IMR-90 (cell line): Measurements from ENCODE around the gene CLMP. TPM values are rescaled to one million over a fixed set of nuclear protein-coding genes. Genes with fewer than 3 reads are reported as not detected.

Experiments used
- ATAC-seq: fragments of 200-7000 bp; cut with Tn5 transposase; 2 replicates; pipeline ENCODE4 v1.9.1; 2020; ENCODE audit warnings: low read depth, mild to moderate bottlenecking, moderate library complexity
- BruUV-seq: library from RNA; stranded (reverse); fragments of 400-500 nt; replicated peaks from 2 replicates; lab custom pipeline; 2021; lab: Mats Ljungman, UMichigan
- CTCF ChIA-PET: fragments of 300-600 bp; formaldehyde crosslinking; extraction: SDS; loops from one replicate; lab custom pipeline; 2021; ENCODE audit warnings: antibody characterized with exemption; lab: Yijun Ruan, JAX
- POLR2A ChIA-PET: fragments of 300-600 bp; sonication (Branson Sonifier 250); formaldehyde crosslinking; loops from one replicate; lab custom pipeline; 2022; ENCODE audit warnings: antibody characterized with exemption; ENCODE audit not compliant: unreplicated experiment; lab: Charles Lee
- DNase-seq: peaks from one replicate; pipeline ENCODE4 v3.0.0; 2013
- H2AFZ ChIP-seq: replicated peaks from 2 replicates; pipeline ENCODE3; 2013; ENCODE audit warnings: low read length, mild to moderate bottlenecking; ENCODE audit not compliant: poor library complexity
- H2AK5ac ChIP-seq: 2 replicates; pipeline ENCODE4 v1.6.1; 2013; ENCODE audit warnings: low read depth, low read length, inconsistent platforms
- H2AK9ac ChIP-seq: replicated peaks from 2 replicates; pipeline ENCODE3; 2013; ENCODE audit warnings: mild to moderate bottlenecking, low read depth, low read length, moderate library complexity; ENCODE audit not compliant: poor library complexity
- H2BK120ac ChIP-seq: 2 replicates; pipeline ENCODE4 v1.6.1; 2013; ENCODE audit warnings: low read depth, low read length, inconsistent platforms
- H2BK15ac ChIP-seq: 3 replicates; pipeline ENCODE4 v1.6.1; 2013; ENCODE audit warnings: low read depth, low read length, inconsistent platforms
- H2BK20ac ChIP-seq: 2 replicates; pipeline ENCODE4 v1.6.1; 2013; ENCODE audit warnings: low read depth, mild to moderate bottlenecking, inconsistent platforms, low read length, moderate library complexity
- H2BK5ac ChIP-seq: 2 replicates; pipeline ENCODE4 v1.6.1; 2013; ENCODE audit warnings: mild to moderate bottlenecking, low read depth, low read length, inconsistent platforms; ENCODE audit not compliant: poor library complexity, severe bottlenecking
- H3K14ac ChIP-seq: replicated peaks from 2 replicates; pipeline ENCODE4 v1.6.1; 2013; ENCODE audit warnings: low read depth, low read length, inconsistent platforms
- H3K18ac ChIP-seq: 2 replicates; pipeline ENCODE4 v1.6.1; 2013; ENCODE audit warnings: low read depth, low read length, control low read depth
- H3K23ac ChIP-seq: 2 replicates; pipeline ENCODE4 v1.6.1; 2013; ENCODE audit warnings: low read depth, low read length, inconsistent platforms
- H3K27ac ChIP-seq: 2 replicates; pipeline ENCODE4 v1.5.1; 2013; ENCODE audit warnings: mild to moderate bottlenecking, control low read depth, low read length; ENCODE audit not compliant: insufficient read depth
- H3K27me3 ChIP-seq: 2 replicates; pipeline ENCODE4 v1.6.1; 2013; ENCODE audit warnings: low read length; ENCODE audit not compliant: control insufficient read depth, insufficient read depth
- H3K36me3 ChIP-seq: 2 replicates; pipeline ENCODE4 v1.6.1; 2013; ENCODE audit warnings: low read length, mixed read lengths; ENCODE audit not compliant: control insufficient read depth, insufficient read depth
- H3K4ac ChIP-seq: 2 replicates; pipeline ENCODE4 v1.6.1; 2013; ENCODE audit warnings: low read depth, low read length, inconsistent platforms
- H3K4me1 ChIP-seq: 2 replicates; pipeline ENCODE4 v1.6.1; 2013; ENCODE audit warnings: low read length, mixed read lengths; ENCODE audit not compliant: control insufficient read depth, insufficient read depth
- H3K4me2 ChIP-seq: 2 replicates; pipeline ENCODE4 v1.6.1; 2013; ENCODE audit warnings: low read depth, mild to moderate bottlenecking, control low read depth, low read length, moderate library complexity
- H3K4me3 ChIP-seq: 2 replicates; pipeline ENCODE4 v1.5.1; 2013; ENCODE audit warnings: low read depth, mild to moderate bottlenecking, control low read depth, low read length, moderate library complexity; ENCODE audit not compliant: insufficient read depth
- H3K56ac ChIP-seq: 2 replicates; pipeline ENCODE4 v1.6.1; 2013; ENCODE audit warnings: low read length, inconsistent platforms; ENCODE audit not compliant: insufficient read depth; ENCODE audit errors: extremely low read depth
- H3K79me1 ChIP-seq, 2 experiments: 2 replicates each; pipeline ENCODE4 v1.6.1; 2013; ENCODE audit warnings: low read length in 2 of 2, inconsistent platforms in 1 of 2, low read depth in 1 of 2
- H3K9ac ChIP-seq: 2 replicates; pipeline ENCODE4 v1.6.1; 2013; ENCODE audit warnings: low read depth, low read length, control low read depth
- H3K9me1 ChIP-seq: 2 replicates; pipeline ENCODE4 v1.6.1; 2013; ENCODE audit warnings: low read length, inconsistent platforms; ENCODE audit not compliant: insufficient read depth
- H3K9me3 ChIP-seq: 2 replicates; pipeline ENCODE4 v1.6.1; 2013; ENCODE audit warnings: low read length; ENCODE audit not compliant: control insufficient read depth, insufficient read depth
- H4K20me1 ChIP-seq: 2 replicates; pipeline ENCODE4 v1.6.1; 2013; ENCODE audit warnings: low read length, inconsistent platforms; ENCODE audit not compliant: insufficient read depth
- H4K5ac ChIP-seq: 2 replicates; pipeline ENCODE4 v1.6.1; 2013; ENCODE audit warnings: mild to moderate bottlenecking, low read depth, low read length, control low read depth
- H4K8ac ChIP-seq, 2 experiments: 2 replicates each; pipeline ENCODE4 v1.6.1; 2013; ENCODE audit warnings: low read depth in 2 of 2, low read length in 2 of 2, control low read depth in 1 of 2, inconsistent platforms in 1 of 2
- H4K91ac ChIP-seq: 2 replicates; pipeline ENCODE4 v1.6.1; 2013; ENCODE audit warnings: low read depth, low read length, inconsistent platforms; ENCODE audit not compliant: insufficient read depth
- CEBPB ChIP-seq: IDR thresholded peaks from 2 replicates; pipeline ENCODE4 v1.6.1; 2012; ENCODE audit warnings: low read depth, low read length, improper control_type of control experiment
- ELK1 ChIP-seq: fragments of 150-350 bp; IDR thresholded peaks from 2 replicates; pipeline ENCODE4 v1.6.1; 2016; ENCODE audit warnings: low read depth, mild to moderate bottlenecking, low read length, moderate library complexity, borderline replicate concordance
- MAFK ChIP-seq: IDR thresholded peaks from 2 replicates; pipeline ENCODE4 v1.6.1; 2012; ENCODE audit warnings: low read depth, low read length, improper control_type of control experiment
- RAD21 ChIP-seq: IDR thresholded peaks from 2 replicates; pipeline ENCODE4 v1.6.1; 2012; ENCODE audit warnings: low read length, improper control_type of control experiment
- RCOR1 ChIP-seq: IDR thresholded peaks from 2 replicates; pipeline ENCODE4 v1.6.1; 2012; ENCODE audit warnings: mild to moderate bottlenecking, low read length, improper control_type of control experiment; ENCODE audit not compliant: insufficient replicate concordance
- WGBS, 2 experiments: methylation state at CpG; one replicate each; pipeline versions ENCODE4 v1.1.5 to v1.1.7; 2013; ENCODE audit warnings: missing lambda C conversion rate in 2 of 2; ENCODE audit not compliant: insufficient read length in 1 of 2; ENCODE audit errors: extremely low coverage in 2 of 2; 5-methylcytosine and 5-hydroxymethylcytosine counted together
- dilution Hi-C: fragments of 300-500 bp; cut with HindIII; formaldehyde crosslinking; loops from one replicate; pipeline ENCODE4 v1.14.3; 2018; ENCODE audit warnings: low sequenced_read_pairs; ENCODE audit not compliant: unreplicated experiment
- in situ Hi-C: fragments of 300-500 bp; cut with MboI; formaldehyde crosslinking; loops from 3 replicates; pipeline ENCODE4 v1.14.3; 2019; ENCODE audit warnings: low sequenced_read_pairs, inconsistent platforms, mixed read lengths
- intact Hi-C: fragments of 100-400 bp; cut with micrococcal nuclease; formaldehyde crosslinking; loops from 2 replicates; pipeline ENCODE4 v1.10.0; 2022
- polyA plus RNA-seq, 3 experiments: library from polyadenylated mRNA; depleted of rRNA; stranded (reverse); fragments of >200 nt; gene quantifications; 2 replicates each; pipeline ENCODE4 v1.2.3, GENCODE V29; 2012; ENCODE audit warnings: low replicate concordance in 1 of 3
- total RNA-seq: library from RNA; depleted of rRNA; stranded (reverse); fragments of >200 nt; gene quantifications from 2 replicates; pipeline ENCODE4 v1.2.3, GENCODE V29; 2012

Gene CLMP
- total and polyA plus RNA-seq, 2 of the 4 experiments (the other 2 are of a cell fraction): 54.7 to 95.7 TPM

GRCh38 chr11:123084454-123084853, 110.6 kb downstream of the CLMP start:
- no peak overlapping the region for H4K91ac ChIP-seq
- ATAC-seq: no peak
- H3K4me1 ChIP-seq: peaks cover 5% of the 10 kb centered on the region
- H3K56ac ChIP-seq: no peak overlapping the region
- no peak overlapping the region; the same call in 1 of the 2 replicates for H2AK5ac ChIP-seq
- H3K27ac ChIP-seq: peak overlapping the region; percentile 17; the same call in 1 of the 2 replicates
- no peak for DNase-seq
- in situ Hi-C loops: no loop called here
- intact Hi-C loops: no loop called here
- no peak overlapping the region for H2BK5ac ChIP-seq
- H2AFZ ChIP-seq: no peak overlapping the region
- H3K9me1 ChIP-seq: peaks cover 6% of the 10 kb centered on the region
- H3K79me1 ChIP-seq: peaks cover 25 to 45% of the 10 kb centered on the region in 2 experiments
- ChIA-PET CTCF (no interaction called here), POLR2A (interaction anchor here (1.3 kb wide), 1 partner anchor 22 kb away, joined by 7 read pairs; the partner anchor contains the start of gene HSPA8)
- H3K4me3 ChIP-seq: no peak overlapping the region
- H3K23ac ChIP-seq: no peak overlapping the region
- H2BK15ac ChIP-seq: no peak overlapping the region
- TF ChIP-seq MAFK (no peak), RAD21 (no peak), ELK1 (no peak), CEBPB (no peak), RCOR1 (no peak)
- no peak overlapping the region for H3K18ac ChIP-seq
- H2BK20ac ChIP-seq: no peak overlapping the region
- BruUV-seq: no TSS peak
- H3K4ac ChIP-seq: no peak overlapping the region
- H3K27me3 ChIP-seq: no peaks in the 10 kb centered on the region
- H3K14ac ChIP-seq: no peak overlapping the region
- H4K20me1 ChIP-seq: peaks cover 12% of the 10 kb centered on the region
- no peak overlapping the region for H3K9ac ChIP-seq
- WGBS, 2 experiments: 91% methylated on average over 5 of the region's 7 CpGs; no CpG with 5 or more reads in 1 of the 2 experiments
- no peak overlapping the region for H4K5ac ChIP-seq
- H2AK9ac ChIP-seq: peak overlapping the region; percentile 55
- dilution Hi-C loops: no loop called here
- peaks cover 55% of the 10 kb centered on the region for H3K36me3 ChIP-seq
- no peak overlapping the region for H4K8ac ChIP-seq
- no peak overlapping the region for H2BK120ac ChIP-seq
- H3K4me2 ChIP-seq: no peak overlapping the region
- H3K9me3 ChIP-seq: no peaks in the 10 kb centered on the region
